ENCODE measurements around the gene TNFRSF11A.

The TNFRSF11A gene

DNA sequence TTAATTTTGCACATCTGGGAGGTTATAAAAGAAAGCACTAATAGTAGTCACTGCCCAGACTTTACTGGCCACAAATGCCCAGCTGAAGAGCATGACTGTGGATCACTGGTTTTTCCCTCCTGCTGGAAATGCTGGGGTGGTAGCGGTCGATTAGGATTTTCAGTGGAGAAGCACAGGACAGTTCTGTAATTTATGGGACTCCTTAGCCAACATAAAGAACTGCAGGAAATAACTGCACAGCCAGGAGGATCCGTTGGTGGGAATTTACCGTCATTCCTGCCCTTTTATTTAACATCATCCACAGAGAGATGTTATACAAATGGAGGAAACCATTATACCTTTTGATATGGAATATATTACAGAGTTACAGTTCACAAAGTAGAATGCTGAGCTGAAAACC is 61.5 kb downstream of the TNFRSF11A start:
- Histone ChIP-seq H3K9me3 (ENCODE audit: low read depth, low read length) (no peaks in the 10 kb centered on the region), H3K9ac (ENCODE audit: insufficient read length) (no peak overlapping the region), H3K4me3 (no peak overlapping the region), H3K36me3 (ENCODE audit: insufficient read depth, low read length) (no peaks in the 10 kb centered on the region), H3K27ac (no peak overlapping the region)
- no peak for DNase-seq (ENCODE audit: low read depth, low spot score)
- TF ChIP-seq FOXP2 (optimal IDR thresholded peaks at IDR 0.05; ENCODE audit: control extremely low read depth, extremely low read length, insufficient read depth) (no peak), POLR2AphosphoS5 (IDR thresholded peaks at IDR 0.05; ENCODE audit: borderline replicate concordance, low read depth, low read length) (no peak), EZH2 (IDR thresholded peaks at IDR 0.05) (no peak)

GRCh38 chr18:62387257-62387656 is 62.1 kb downstream of the TNFRSF11A start:
- Histone ChIP-seq H3K4me3 (no peak overlapping the region), H3K27ac (no peak overlapping the region), H3K36me3 (ENCODE audit: insufficient read depth, low read length) (no peaks in the 10 kb centered on the region), H3K9me3 (ENCODE audit: low read depth, low read length) (no peaks in the 10 kb centered on the region), H3K9ac (ENCODE audit: insufficient read length) (no peak overlapping the region)
- DNase-seq (ENCODE audit: low read depth, low spot score) = no peak
- TF ChIP-seq POLR2AphosphoS5 (IDR thresholded peaks at IDR 0.05; ENCODE audit: borderline replicate concordance, low read depth, low read length) = no peak
- no peak for TF ChIP-seq EZH2 (IDR thresholded peaks at IDR 0.05)
- no peak for TF ChIP-seq FOXP2 (optimal IDR thresholded peaks at IDR 0.05; ENCODE audit: control extremely low read depth, extremely low read length, insufficient read depth)

DNA sequence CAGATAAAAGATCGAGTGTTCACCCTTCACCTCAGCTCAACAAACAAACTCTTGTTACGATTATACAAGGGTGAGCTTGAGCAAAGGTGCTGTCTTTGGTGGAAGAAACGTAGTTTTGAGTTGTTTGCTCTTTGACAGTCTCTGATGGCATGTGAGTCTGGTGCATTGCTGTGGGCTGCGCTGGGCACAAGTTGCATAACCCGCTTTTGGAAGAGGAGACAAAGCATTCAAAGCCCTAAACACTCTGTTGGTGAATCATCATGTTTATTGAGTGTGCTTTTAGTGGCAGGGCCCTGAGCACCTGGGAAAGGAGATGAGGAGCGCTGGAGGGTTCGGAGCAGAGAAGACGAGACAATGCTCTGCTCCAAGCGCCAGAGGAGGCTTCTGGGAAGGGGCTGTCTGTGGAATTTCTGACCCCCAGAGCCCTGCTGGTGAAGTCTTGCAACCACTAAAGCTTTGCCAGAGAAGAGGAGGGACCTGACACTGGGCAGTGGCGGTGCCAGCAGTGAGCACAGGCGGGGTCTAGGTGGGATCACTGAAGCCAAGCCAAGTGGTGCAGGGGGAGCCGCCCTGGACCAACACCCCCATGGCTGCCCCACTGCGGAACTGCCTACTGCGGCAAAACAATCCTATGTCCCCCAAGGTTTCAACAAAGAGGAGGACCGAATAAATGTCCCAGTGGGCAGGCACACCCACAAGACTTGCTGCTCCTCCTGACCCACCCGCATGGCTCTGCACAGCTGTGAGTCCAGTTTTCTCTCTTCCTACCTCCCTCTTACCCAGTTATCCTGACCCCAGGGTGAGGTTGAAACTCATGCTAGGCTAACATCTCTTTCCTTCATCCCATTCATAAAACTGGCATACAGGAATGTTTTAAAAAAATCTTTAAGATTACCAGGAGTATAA is 64.0 kb downstream of the TNFRSF11A start:
- TF ChIP-seq EZH2 (IDR thresholded peaks at IDR 0.05) = no peak
- TF ChIP-seq POLR2AphosphoS5 (IDR thresholded peaks at IDR 0.05; ENCODE audit: borderline replicate concordance, low read depth, low read length) = no peak
- no peak for TF ChIP-seq FOXP2 (optimal IDR thresholded peaks at IDR 0.05; ENCODE audit: control extremely low read depth, extremely low read length, insufficient read depth)
- Histone ChIP-seq H3K9ac (ENCODE audit: insufficient read length) (no peak overlapping the region), H3K4me3 (no peak overlapping the region), H3K9me3 (ENCODE audit: low read depth, low read length) (no peaks in the 10 kb centered on the region), H3K36me3 (ENCODE audit: insufficient read depth, low read length) (no peaks in the 10 kb centered on the region), H3K27ac (no peak overlapping the region)
- no peak for DNase-seq (ENCODE audit: low read depth, low spot score)

GRCh38 chr18:62389761-62390481 is 64.8 kb downstream of the TNFRSF11A start:
- no peak overlapping the region for H3K4me3 ChIP-seq
- no peaks in the 10 kb centered on the region for H3K36me3 ChIP-seq (ENCODE audit: insufficient read depth, low read length)
- no peak overlapping the region for H3K9ac ChIP-seq (ENCODE audit: insufficient read length)
- TF ChIP-seq POLR2AphosphoS5 (IDR thresholded peaks at IDR 0.05; ENCODE audit: borderline replicate concordance, low read depth, low read length) (no peak), FOXP2 (optimal IDR thresholded peaks at IDR 0.05; ENCODE audit: control extremely low read depth, extremely low read length, insufficient read depth) (no peak), EZH2 (IDR thresholded peaks at IDR 0.05) (no peak)
- no peaks in the 10 kb centered on the region for H3K9me3 ChIP-seq (ENCODE audit: low read depth, low read length)
- DNase-seq (ENCODE audit: low read depth, low spot score) = no peak
- no peak overlapping the region for H3K27ac ChIP-seq

GRCh38 chr18:62394006-62394763 is 69.1 kb downstream of the TNFRSF11A start:
- Histone ChIP-seq H3K9me3 (ENCODE audit: low read depth, low read length) (no peaks in the 10 kb centered on the region), H3K4me3 (no peak overlapping the region), H3K9ac (ENCODE audit: insufficient read length) (no peak overlapping the region), H3K36me3 (ENCODE audit: insufficient read depth, low read length) (no peaks in the 10 kb centered on the region), H3K27ac (no peak overlapping the region)
- DNase-seq (ENCODE audit: low read depth, low spot score) = no peak
- TF ChIP-seq POLR2AphosphoS5 (IDR thresholded peaks at IDR 0.05; ENCODE audit: borderline replicate concordance, low read depth, low read length) (no peak), EZH2 (IDR thresholded peaks at IDR 0.05) (no peak), FOXP2 (optimal IDR thresholded peaks at IDR 0.05; ENCODE audit: control extremely low read depth, extremely low read length, insufficient read depth) (no peak)

DNA sequence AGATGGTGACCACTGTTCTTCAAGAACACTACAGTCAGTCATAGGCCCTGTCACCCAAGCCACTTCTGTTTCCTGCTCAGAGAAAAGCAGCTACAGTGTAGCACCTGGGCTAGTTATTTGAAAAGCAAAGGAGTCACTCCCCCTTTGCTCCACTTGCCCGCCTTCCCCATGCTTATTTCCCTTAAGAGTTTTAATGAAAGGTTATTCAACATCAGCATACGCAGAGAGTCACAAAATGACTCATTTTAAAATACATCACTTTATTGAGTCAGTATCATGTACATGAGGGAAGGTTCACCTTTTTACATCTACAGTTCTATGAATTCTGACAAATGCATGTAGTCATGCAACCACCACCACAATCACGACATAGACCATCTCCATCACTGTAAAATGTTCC is 71.3 kb downstream of the TNFRSF11A start:
- Histone ChIP-seq H3K9ac (ENCODE audit: insufficient read length) (no peak overlapping the region), H3K4me3 (no peak overlapping the region), H3K36me3 (ENCODE audit: insufficient read depth, low read length) (no peaks in the 10 kb centered on the region), H3K9me3 (ENCODE audit: low read depth, low read length) (no peaks in the 10 kb centered on the region), H3K27ac (no peak overlapping the region)
- DNase-seq (ENCODE audit: low read depth, low spot score) = no peak
- TF ChIP-seq FOXP2 (optimal IDR thresholded peaks at IDR 0.05; ENCODE audit: control extremely low read depth, extremely low read length, insufficient read depth) = no peak
- TF ChIP-seq EZH2 (IDR thresholded peaks at IDR 0.05) = no peak
- TF ChIP-seq POLR2AphosphoS5 (IDR thresholded peaks at IDR 0.05; ENCODE audit: borderline replicate concordance, low read depth, low read length) = no peak

DNA sequence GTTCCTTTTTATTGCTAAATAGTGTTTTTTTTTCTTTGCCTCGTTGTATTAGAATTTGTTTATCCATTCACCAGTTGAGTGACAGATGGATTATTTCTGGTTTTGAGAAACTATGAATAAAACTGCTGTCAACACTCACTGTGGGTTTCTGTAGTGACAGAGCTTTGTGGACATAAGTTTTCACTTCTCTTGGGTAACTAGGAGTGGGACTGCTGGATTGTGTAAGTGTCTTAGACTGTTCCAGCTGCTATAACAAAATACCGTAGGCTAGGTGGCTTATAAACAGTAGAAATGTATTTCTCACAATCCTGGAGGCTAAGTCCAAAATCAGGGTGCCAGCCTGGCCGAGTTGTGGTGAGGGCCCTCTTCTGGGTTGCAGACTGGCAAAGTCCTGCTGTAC is 71.9 kb downstream of the TNFRSF11A start:
- no peak overlapping the region for H3K27ac ChIP-seq
- no peak for DNase-seq (ENCODE audit: low read depth, low spot score)
- H3K4me3 ChIP-seq = no peak overlapping the region
- H3K36me3 ChIP-seq (ENCODE audit: insufficient read depth, low read length) = no peaks in the 10 kb centered on the region
- H3K9ac ChIP-seq (ENCODE audit: insufficient read length) = no peak overlapping the region
- H3K9me3 ChIP-seq (ENCODE audit: low read depth, low read length) = no peaks in the 10 kb centered on the region
- no peak for TF ChIP-seq POLR2AphosphoS5 (IDR thresholded peaks at IDR 0.05; ENCODE audit: borderline replicate concordance, low read depth, low read length)
- no peak for TF ChIP-seq FOXP2 (optimal IDR thresholded peaks at IDR 0.05; ENCODE audit: control extremely low read depth, extremely low read length, insufficient read depth)
- no peak for TF ChIP-seq EZH2 (IDR thresholded peaks at IDR 0.05)

DNA sequence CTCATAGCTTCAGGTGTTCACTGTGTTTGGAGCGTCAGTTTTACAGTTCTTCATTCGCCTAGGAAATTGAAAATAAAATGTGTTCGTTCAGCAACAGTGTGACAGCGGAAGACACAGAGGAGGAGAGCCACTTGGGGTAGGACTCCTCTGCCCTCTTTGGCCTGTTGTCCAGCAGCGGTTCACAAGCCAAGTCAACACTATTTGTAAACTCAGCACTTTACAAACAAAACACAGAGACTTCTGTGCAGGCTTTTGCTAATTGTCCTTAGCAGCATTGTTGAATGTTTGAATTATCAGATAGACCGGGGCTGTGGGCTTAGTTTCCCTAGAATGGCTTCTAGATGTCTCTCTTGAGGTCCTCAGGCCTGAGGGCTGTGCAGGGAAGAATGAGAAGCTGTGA is 73.2 kb downstream of the TNFRSF11A start:
- Histone ChIP-seq H3K9ac (ENCODE audit: insufficient read length) (no peak overlapping the region), H3K9me3 (ENCODE audit: low read depth, low read length) (no peaks in the 10 kb centered on the region), H3K36me3 (ENCODE audit: insufficient read depth, low read length) (no peaks in the 10 kb centered on the region), H3K27ac (no peak overlapping the region), H3K4me3 (no peak overlapping the region)
- no peak for TF ChIP-seq POLR2AphosphoS5 (IDR thresholded peaks at IDR 0.05; ENCODE audit: borderline replicate concordance, low read depth, low read length)
- no peak for DNase-seq (ENCODE audit: low read depth, low spot score)
